Suppressor macrophage (primary cell): Measurements from ENCODE around the gene HAGHL.

Source experiments
- DNase-seq, 4 experiments: peaks; one replicate each; pipeline ENCODE4 v3.0.0-alpha.2; 2020 to 2022

HAGHL gene

GRCh38 chr16:759110-759910, 32.4 kb downstream of the HAGHL start:
- DNase-seq = no peak

GRCh38 chr16:760065-760464, 33.2 kb downstream of the HAGHL start:
- no peak for DNase-seq

GRCh38 chr16:760545-761343, 33.8 kb downstream of the HAGHL start, which contains the start of gene MSLN:
TSS of gene MSLN (plus strand) at chr16:760734. CDS start at chr16:762681, 1,947 bp downstream.
- DNase-seq = no peak

GRCh38 chr16:761625-762513, 35.0 kb downstream of the HAGHL start:
- DNase-seq = no peak

- DNase-seq = no peak
Observed at GRCh38 chr16:762595-763268, 35.8 kb downstream of the HAGHL start.

- DNase-seq = no peak
Observed at GRCh38 chr16:763369-764183, 36.7 kb downstream of the HAGHL start.

GRCh38 chr16:764184-764750, 37.4 kb downstream of the HAGHL start:
- DNase-seq = no peak

- no peak for DNase-seq
Observed at GRCh38 chr16:764848-765487, 38.1 kb downstream of the HAGHL start.

- no peak for DNase-seq
Observed at GRCh38 chr16:765488-765865, 38.6 kb downstream of the HAGHL start.

GRCh38 chr16:766008-766819, 39.3 kb downstream of the HAGHL start:
- no peak for DNase-seq

GRCh38 chr16:766820-767640, 40.1 kb downstream of the HAGHL start:
- DNase-seq = no peak

- DNase-seq = no peak
Observed at GRCh38 chr16:767743-768235, 40.9 kb downstream of the HAGHL start.

- DNase-seq = no peak
Observed at GRCh38 chr16:768428-768827, 41.5 kb downstream of the HAGHL start.

- DNase-seq = no peak
Observed at GRCh38 chr16:769184-769784, 42.4 kb downstream of the HAGHL start.

GRCh38 chr16:769934-770333, 43.0 kb downstream of the HAGHL start:
- DNase-seq = no peak

GRCh38 chr16:770411-770810, 43.5 kb downstream of the HAGHL start:
- DNase-seq = no peak

- DNase-seq = no peak
Observed at GRCh38 chr16:772959-773358, 46.1 kb downstream of the HAGHL start.
